ENCODE data around the gene NXT1.

DNA sequence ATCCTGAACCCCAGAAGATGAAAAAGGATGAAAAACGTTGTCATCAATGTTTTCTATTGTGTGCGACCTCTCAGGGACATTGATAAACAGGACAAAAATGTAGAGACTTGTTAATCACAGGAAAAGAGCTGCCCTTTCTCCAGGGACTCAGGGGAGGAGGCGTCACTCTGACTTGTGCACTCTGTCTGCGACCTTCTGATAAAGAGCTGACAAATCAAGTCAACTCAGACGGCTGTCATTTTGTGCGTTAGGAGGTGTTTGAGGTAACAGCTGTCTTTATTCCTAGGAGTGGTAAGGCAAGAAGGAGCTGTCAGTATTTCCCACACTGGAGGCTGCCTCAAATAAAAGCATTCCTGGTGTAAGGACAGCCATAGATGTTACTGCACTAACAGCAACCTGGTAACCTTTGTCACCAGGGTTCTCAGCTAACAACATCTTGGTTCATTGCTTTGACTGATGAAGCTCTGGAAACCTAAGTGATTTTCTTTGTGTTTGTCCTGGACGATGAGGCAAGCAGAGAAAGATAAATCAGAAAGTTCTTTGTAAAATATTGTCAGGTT is 38.6 kb upstream of the NXT1 start:
- TF ChIP-seq, protein P1, sequence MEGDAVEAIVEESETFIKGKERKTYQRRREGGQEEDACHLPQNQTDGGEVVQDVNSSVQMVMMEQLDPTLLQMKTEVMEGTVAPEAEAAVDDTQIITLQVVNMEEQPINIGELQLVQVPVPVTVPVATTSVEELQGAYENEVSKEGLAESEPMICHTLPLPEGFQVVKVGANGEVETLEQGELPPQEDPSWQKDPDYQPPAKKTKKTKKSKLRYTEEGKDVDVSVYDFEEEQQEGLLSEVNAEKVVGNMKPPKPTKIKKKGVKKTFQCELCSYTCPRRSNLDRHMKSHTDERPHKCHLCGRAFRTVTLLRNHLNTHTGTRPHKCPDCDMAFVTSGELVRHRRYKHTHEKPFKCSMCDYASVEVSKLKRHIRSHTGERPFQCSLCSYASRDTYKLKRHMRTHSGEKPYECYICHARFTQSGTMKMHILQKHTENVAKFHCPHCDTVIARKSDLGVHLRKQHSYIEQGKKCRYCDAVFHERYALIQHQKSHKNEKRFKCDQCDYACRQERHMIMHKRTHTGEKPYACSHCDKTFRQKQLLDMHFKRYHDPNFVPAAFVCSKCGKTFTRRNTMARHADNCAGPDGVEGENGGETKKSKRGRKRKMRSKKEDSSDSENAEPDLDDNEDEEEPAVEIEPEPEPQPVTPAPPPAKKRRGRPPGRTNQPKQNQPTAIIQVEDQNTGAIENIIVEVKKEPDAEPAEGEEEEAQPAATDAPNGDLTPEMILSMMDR (IDR thresholded peaks at IDR 0.05): no peak
- no peak for TF ChIP-seq EZH2 (IDR thresholded peaks at IDR 0.05; ENCODE audit: borderline replicate concordance, insufficient read depth, low read depth, low read length, poor library complexity, severe bottlenecking)

All from B cell (primary cell).